ENCODE data around the gene B3GNT7.

Gene B3GNT7

DNA sequence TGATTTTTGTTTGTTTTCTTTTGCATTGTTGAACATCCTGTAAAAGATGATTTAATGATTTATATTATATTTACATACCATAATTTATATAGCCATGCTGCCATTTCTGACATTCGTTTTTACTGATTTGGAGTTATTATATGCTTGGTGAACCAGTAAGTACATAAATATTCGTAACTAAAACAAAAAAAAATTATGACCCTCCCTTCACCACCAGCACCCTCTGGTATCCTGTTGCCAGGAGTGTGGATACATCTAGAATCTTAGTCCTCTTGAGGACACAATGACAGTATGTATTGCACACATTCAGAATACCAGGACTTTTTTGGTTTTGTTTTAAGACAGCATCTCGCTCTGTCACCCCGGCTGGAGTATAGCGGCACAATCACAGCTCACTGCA, 43.9 kb upstream of the B3GNT7 start:
- in situ Hi-C loops (cut with MboI; ENCODE audit: low sequenced_read_pairs, unreplicated experiment), result no loop called here
- no peak for TF ChIP-seq CTCF (IDR thresholded peaks at IDR 0.05; ENCODE audit: borderline replicate concordance, control extremely low read depth, extremely low read depth, insufficient read depth, missing control alignments)

GRCh38 chr2:231353469-231353868, 42.0 kb upstream of the B3GNT7 start:
- no peak for DNase-seq (ENCODE audit: low spot score)
- in situ Hi-C loops (cut with MboI; ENCODE audit: low sequenced_read_pairs, unreplicated experiment), result no loop called here

More for the DNA sequence above, 43.9 kb upstream of the B3GNT7 start:
- no peak for DNase-seq (ENCODE audit: low spot score)

GRCh38 chr2:231355508-231356465, 39.7 kb upstream of the B3GNT7 start:
- no peak for DNase-seq (ENCODE audit: low spot score)
- in situ Hi-C loops (cut with MboI; ENCODE audit: low sequenced_read_pairs, unreplicated experiment), result no loop called here
- no peak for TF ChIP-seq CTCF (IDR thresholded peaks at IDR 0.05; ENCODE audit: borderline replicate concordance, control extremely low read depth, extremely low read depth, insufficient read depth, missing control alignments)

More at GRCh38 chr2:231353469-231353868, 42.0 kb upstream of the B3GNT7 start:
- TF ChIP-seq CTCF (IDR thresholded peaks at IDR 0.05; ENCODE audit: borderline replicate concordance, control extremely low read depth, extremely low read depth, insufficient read depth, missing control alignments), result no peak

- TF ChIP-seq CTCF (IDR thresholded peaks at IDR 0.05; ENCODE audit: borderline replicate concordance, control extremely low read depth, extremely low read depth, insufficient read depth, missing control alignments), result no peak
- in situ Hi-C loops (cut with MboI; ENCODE audit: low sequenced_read_pairs, unreplicated experiment), result no loop called here
- no peak for DNase-seq (ENCODE audit: low spot score)
Observed at GRCh38 chr2:231356466-231356844, 39.1 kb upstream of the B3GNT7 start.

DNA sequence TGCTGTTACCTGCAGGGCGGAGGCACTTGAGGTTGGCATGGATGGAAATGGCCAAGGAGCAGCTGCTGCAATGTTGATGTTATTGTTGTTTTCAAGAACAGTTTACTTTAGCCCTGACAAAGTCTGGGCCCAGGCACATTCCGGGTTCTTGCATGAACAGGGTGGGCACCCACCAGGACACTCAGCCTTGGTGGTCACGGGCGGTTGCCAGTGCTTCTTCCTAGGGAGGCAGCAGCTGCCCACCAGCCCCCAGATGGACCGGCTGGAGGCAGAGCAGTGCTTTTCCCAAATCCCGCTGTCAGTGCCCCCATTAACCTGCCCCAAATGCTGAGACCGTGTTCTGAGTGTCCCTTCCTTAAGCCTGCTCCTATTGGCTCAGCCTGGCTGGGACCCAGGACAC, 38.5 kb upstream of the B3GNT7 start:
- no peak for TF ChIP-seq CTCF (IDR thresholded peaks at IDR 0.05; ENCODE audit: borderline replicate concordance, control extremely low read depth, extremely low read depth, insufficient read depth, missing control alignments)
- no peak for DNase-seq (ENCODE audit: low spot score)
- in situ Hi-C loops (cut with MboI; ENCODE audit: low sequenced_read_pairs, unreplicated experiment), result no loop called here

DNA sequence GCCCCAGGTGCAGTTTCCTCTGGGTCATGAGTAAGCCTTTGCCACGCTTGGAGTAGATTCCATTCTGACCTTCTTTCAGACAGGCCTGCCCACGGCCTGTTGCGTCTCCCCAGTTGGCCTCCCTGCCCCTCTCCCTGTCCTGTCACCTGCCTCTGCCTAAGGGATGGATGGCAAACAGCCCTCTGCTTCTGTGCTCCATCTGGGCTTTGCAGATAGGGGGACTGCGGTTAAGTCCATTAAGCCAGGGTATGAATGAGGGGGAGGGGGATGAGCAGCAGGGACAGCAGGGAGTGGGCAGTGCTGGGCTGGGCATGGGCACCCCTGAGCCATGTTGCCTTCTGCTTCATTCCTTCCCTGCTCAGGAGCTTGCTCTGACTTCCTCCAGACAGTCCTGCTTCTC, 37.6 kb upstream of the B3GNT7 start:
- no peak for TF ChIP-seq CTCF (IDR thresholded peaks at IDR 0.05; ENCODE audit: borderline replicate concordance, control extremely low read depth, extremely low read depth, insufficient read depth, missing control alignments)
- DNase-seq (ENCODE audit: low spot score), result no peak
- in situ Hi-C loops (cut with MboI; ENCODE audit: low sequenced_read_pairs, unreplicated experiment), result no loop called here
